GDM1 (cell line): Measurements from ENCODE around the gene COL24A1.
"Not testable (repeated sequence)": the region's sequence is repeated elsewhere in the genome, so short reads cannot be mapped to it uniquely, and the experiment has no call there.

Experiments
- DNase-seq: peaks from one replicate; lab custom pipeline; 2025; lab: John Stamatoyannopoulos, UW

The COL24A1 gene

GRCh38 chr1:85889870-85890269, 266.7 kb downstream of the COL24A1 start:
- DNase-seq, result no peak

GRCh38 chr1:85888921-85889320, 267.7 kb downstream of the COL24A1 start:
- DNase-seq, result no peak

- DNase-seq, result no peak
These were observed 272.1 kb downstream of the COL24A1 start for GRCh38 chr1:85884372-85885035.

- no peak for DNase-seq
These were observed 289.4 kb downstream of the COL24A1 start for GRCh38 chr1:85867189-85867588.

GRCh38 chr1:85865213-85865612, 291.4 kb downstream of the COL24A1 start:
- no peak for DNase-seq

GRCh38 chr1:85864727-85865126, 291.8 kb downstream of the COL24A1 start:
- no peak for DNase-seq

GRCh38 chr1:85863639-85864038, 292.9 kb downstream of the COL24A1 start:
- not testable (repeated sequence) for DNase-seq

- DNase-seq, result no peak
These were observed 294.1 kb downstream of the COL24A1 start for GRCh38 chr1:85862456-85862855.

- no peak for DNase-seq
These were observed 298.6 kb downstream of the COL24A1 start for GRCh38 chr1:85857991-85858390.

- DNase-seq, result no peak
These were observed 306.3 kb downstream of the COL24A1 start for GRCh38 chr1:85850238-85850637.

GRCh38 chr1:85849660-85850059, 306.9 kb downstream of the COL24A1 start:
- no peak for DNase-seq

- no peak for DNase-seq
These were observed 309.2 kb downstream of the COL24A1 start for GRCh38 chr1:85847356-85847755.

- DNase-seq, result no peak
These were observed 309.9 kb downstream of the COL24A1 start for GRCh38 chr1:85846706-85847105.

- no peak for DNase-seq
These were observed 317.1 kb downstream of the COL24A1 start for GRCh38 chr1:85839459-85839858.

GRCh38 chr1:85838238-85838637, 318.3 kb downstream of the COL24A1 start:
- DNase-seq, result no peak

GRCh38 chr1:85836736-85837135, 319.8 kb downstream of the COL24A1 start:
- no peak for DNase-seq

GRCh38 chr1:85833165-85833564, 323.4 kb downstream of the COL24A1 start:
- not testable (repeated sequence) for DNase-seq

GRCh38 chr1:85830837-85831236, 325.7 kb downstream of the COL24A1 start:
- no peak for DNase-seq

- DNase-seq, result no peak
These were observed 332.3 kb downstream of the COL24A1 start for GRCh38 chr1:85824066-85824840.

GRCh38 chr1:85822696-85823095, 333.9 kb downstream of the COL24A1 start:
- DNase-seq, result no peak

- no peak for DNase-seq
These were observed 338.2 kb downstream of the COL24A1 start for GRCh38 chr1:85818371-85818770.

- DNase-seq, result no peak
These were observed 340.0 kb downstream of the COL24A1 start for GRCh38 chr1:85816606-85817005.

GRCh38 chr1:85815906-85816305, 340.7 kb downstream of the COL24A1 start:
- DNase-seq, result no peak
